Activated naive CD4-positive, alpha-beta T cell treated with anti-CD3 and anti-CD28 coated beads, Interleukin-2, amount 50 U/mL, for 72 hours (primary cell): ENCODE measurements around the gene ARHGEF25. TPM values are rescaled to one million over a fixed set of nuclear protein-coding genes. Genes with fewer than 3 reads are reported as not detected.
"Not testable (repeated sequence)": the region's sequence is repeated elsewhere in the genome, so short reads cannot be mapped to it uniquely, and the experiment has no call there.

Experiments used
- ATAC-seq, 2 donors: fragments of 150-1000 bp; cut with Tn5 transposase; 2 replicates each; pipeline ENCODE4 v1.10.0; 2021; ENCODE audit warnings: mild to moderate bottlenecking in 2 of 2, moderate library complexity in 2 of 2
- DNase-seq, 2 donors: peaks; one replicate each; pipeline ENCODE4 v3.0.0; 2021 to 2022; ENCODE audit warnings: low spot score in 2 of 2
- H3K27ac Mint-ChIP-seq, 2 donors: one replicate each; pipeline ENCODE4 v1.8.0; 2022; ENCODE audit warnings: mild to moderate bottlenecking in 2 of 2, mixed read lengths in 2 of 2
- H3K36me3 Mint-ChIP-seq, 2 donors: one replicate each; pipeline ENCODE4 v1.8.0; 2022; ENCODE audit warnings: mixed read lengths in 2 of 2
- H3K9me3 Mint-ChIP-seq, 2 donors: one replicate each; pipeline ENCODE4 v1.8.0; 2022; ENCODE audit warnings: mixed read lengths in 2 of 2
- total RNA-seq, 2 donors: library from RNA; stranded (reverse); gene quantifications; one replicate each; pipeline ENCODE4 v1.2.3, GENCODE V29; 2022

Gene ARHGEF25
- total RNA-seq, 2 donors from 2014 or later = 0.68 to 4.8 TPM

GRCh38 chr12:57613427-57614109 is 2.3 kb downstream of the ARHGEF25 start:
- H3K27ac Mint-ChIP-seq = no peak overlapping the region
- H3K36me3 Mint-ChIP-seq = no peaks in the 10 kb centered on the region
- no peaks in the 10 kb centered on the region for H3K9me3 Mint-ChIP-seq
- ATAC-seq (no peak), DNase-seq (peak in 1 of 2 donors; percentile 39)

DNA sequence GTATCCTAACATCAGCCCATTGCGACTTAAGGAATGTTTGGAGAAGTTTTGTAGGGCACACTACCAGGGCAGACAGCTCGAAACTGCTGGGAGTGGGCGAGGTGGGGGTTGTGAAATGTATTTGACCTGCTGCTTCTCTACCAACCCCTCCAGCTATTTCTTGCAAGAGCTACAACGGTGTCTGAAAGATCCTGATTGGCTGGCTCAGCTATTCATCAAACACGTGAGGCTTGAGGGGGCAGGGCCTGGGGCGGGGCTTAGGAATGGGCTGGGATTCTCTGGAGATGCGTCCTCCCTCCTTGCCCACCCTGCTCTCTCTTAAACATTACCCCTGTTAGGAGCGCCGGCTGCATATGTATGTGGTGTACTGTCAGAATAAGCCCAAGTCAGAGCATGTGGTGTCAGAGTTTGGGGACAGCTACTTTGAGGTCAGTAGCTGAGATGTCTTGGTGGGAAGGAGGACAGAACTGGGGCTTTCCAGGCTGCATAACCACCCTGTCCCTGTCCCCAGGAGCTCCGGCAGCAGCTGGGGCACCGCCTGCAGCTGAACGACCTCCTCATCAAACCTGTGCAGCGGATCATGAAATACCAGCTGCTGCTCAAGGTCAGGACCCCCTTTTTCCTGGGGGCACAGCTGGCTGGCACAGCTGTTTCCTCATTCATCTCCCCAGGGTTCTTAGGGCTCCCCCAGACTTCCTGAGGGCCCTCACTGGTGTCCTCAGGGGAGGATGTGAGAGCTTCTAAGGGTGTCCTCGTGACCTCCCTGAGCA is 3.1 kb downstream of the ARHGEF25 start:
- no peaks in the 10 kb centered on the region for H3K9me3 Mint-ChIP-seq
- ATAC-seq = peak in 1 of 2 donors; percentile 29
- H3K36me3 Mint-ChIP-seq = no peaks in the 10 kb centered on the region
- no peak overlapping the region for H3K27ac Mint-ChIP-seq
- DNase-seq = peak in 1 of 2 donors; percentile 43

GRCh38 chr12:57614948-57615500 is 3.8 kb downstream of the ARHGEF25 start:
- no peaks in the 10 kb centered on the region for H3K36me3 Mint-ChIP-seq
- no peaks in the 10 kb centered on the region for H3K9me3 Mint-ChIP-seq
- no peak overlapping the region for H3K27ac Mint-ChIP-seq
- DNase-seq (peak in 1 of 2 donors; percentile 30), ATAC-seq (no peak)

- ATAC-seq (no peak), DNase-seq (no peak)
- H3K9me3 Mint-ChIP-seq = no peaks in the 10 kb centered on the region
- no peak overlapping the region for H3K27ac Mint-ChIP-seq
- H3K36me3 Mint-ChIP-seq = peaks cover 0 to 2% of the 10 kb centered on the region in 2 donors
Observed at GRCh38 chr12:57615637-57616036, 4.4 kb downstream of the ARHGEF25 start.

DNA sequence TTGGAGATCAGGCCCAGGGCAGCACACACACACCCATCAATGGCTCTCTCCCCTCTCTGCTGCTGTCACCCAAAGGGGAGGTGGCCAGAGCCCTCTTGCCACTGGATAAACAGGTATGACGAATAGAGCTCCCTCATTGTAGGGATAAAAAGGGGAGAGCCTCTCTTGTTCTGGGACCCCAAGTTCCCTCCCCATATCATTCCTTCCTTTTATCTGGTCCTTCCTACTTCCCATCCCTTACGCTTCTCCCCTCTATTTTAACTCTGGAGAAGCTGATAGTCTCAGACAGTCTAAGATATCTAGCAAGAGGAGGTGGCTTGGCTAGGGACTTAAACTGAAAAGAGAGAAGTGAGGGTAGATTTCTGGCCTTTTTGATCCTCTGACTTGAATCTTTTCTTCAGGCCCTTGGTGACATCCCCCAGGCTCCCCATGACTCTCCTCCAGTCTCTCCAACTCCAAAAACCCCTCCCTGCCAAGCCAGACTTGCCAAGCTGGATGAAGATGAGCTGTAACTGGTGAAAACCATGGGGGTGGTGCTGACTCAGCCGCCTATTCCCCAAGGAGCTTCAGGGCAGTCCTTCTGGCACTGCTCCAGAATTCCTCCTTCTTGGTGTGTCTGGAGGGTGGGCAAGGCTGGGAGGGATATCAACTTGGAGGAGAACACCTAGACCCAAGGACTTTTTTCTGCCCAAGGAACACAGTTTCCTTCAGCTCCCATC is 5.3 kb downstream of the ARHGEF25 start:
- H3K9me3 Mint-ChIP-seq = no peaks in the 10 kb centered on the region
- no peak for DNase-seq
- no peak for ATAC-seq
- H3K36me3 Mint-ChIP-seq = peaks cover 0 to 4% of the 10 kb centered on the region in 2 donors
- no peak overlapping the region for H3K27ac Mint-ChIP-seq

- Mint-ChIP-seq H3K27ac (no peak overlapping the region), H3K9me3 (no peaks in the 10 kb centered on the region), H3K36me3 (peaks cover 0 to 4% of the 10 kb centered on the region in 2 donors)
- DNase-seq (no peak), ATAC-seq (no peak)
Observed at GRCh38 chr12:57617942-57618341, 6.7 kb downstream of the ARHGEF25 start.

- not testable (repeated sequence) for ATAC-seq, DNase-seq, H3K36me3 Mint-ChIP-seq, H3K9me3 Mint-ChIP-seq, H3K27ac Mint-ChIP-seq
Observed at GRCh38 chr12:57618431-57618830, 7.2 kb downstream of the ARHGEF25 start.

DNA sequence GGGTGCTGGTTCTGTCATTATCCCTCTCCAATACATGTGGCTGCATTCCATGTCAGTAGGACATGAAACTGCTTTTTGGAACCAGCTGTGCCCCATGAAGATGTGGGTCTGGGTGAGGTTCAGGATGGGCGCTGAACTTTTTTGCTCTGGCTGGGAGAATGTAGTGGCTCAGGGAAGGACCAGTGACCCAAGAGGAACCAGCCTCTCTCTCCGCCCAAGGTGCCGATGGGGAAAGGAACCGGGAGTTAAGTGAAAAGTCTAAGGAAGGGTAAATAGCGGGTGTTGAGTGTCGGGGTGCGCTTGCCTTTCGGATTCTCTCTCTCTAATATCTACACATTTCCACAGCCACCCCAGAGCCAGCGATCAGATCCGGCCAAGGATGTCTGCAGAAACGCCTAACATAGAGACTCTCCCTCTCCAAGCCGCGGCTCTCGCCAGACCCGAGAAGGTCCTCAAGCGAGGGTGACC is 7.8 kb downstream of the ARHGEF25 start:
- Mint-ChIP-seq H3K27ac (no peak overlapping the region), H3K9me3 (no peaks in the 10 kb centered on the region), H3K36me3 (peaks cover 0 to 4% of the 10 kb centered on the region in 2 donors)
- ATAC-seq = no peak
- no peak for DNase-seq

GRCh38 chr12:57619434-57620244 is 8.4 kb downstream of the ARHGEF25 start:
- no peak for DNase-seq
- H3K36me3 Mint-ChIP-seq = peaks cover 0 to 4% of the 10 kb centered on the region in 2 donors
- H3K27ac Mint-ChIP-seq = no peak overlapping the region
- H3K9me3 Mint-ChIP-seq = no peaks in the 10 kb centered on the region
- ATAC-seq = peak; percentile 27 to 36

GRCh38 chr12:57620245-57620935 is 9.2 kb downstream of the ARHGEF25 start:
- ATAC-seq (no peak), DNase-seq (no peak)
- Mint-ChIP-seq H3K36me3 (peaks cover 0 to 4% of the 10 kb centered on the region in 2 donors), H3K9me3 (no peaks in the 10 kb centered on the region), H3K27ac (no peak overlapping the region)

DNA sequence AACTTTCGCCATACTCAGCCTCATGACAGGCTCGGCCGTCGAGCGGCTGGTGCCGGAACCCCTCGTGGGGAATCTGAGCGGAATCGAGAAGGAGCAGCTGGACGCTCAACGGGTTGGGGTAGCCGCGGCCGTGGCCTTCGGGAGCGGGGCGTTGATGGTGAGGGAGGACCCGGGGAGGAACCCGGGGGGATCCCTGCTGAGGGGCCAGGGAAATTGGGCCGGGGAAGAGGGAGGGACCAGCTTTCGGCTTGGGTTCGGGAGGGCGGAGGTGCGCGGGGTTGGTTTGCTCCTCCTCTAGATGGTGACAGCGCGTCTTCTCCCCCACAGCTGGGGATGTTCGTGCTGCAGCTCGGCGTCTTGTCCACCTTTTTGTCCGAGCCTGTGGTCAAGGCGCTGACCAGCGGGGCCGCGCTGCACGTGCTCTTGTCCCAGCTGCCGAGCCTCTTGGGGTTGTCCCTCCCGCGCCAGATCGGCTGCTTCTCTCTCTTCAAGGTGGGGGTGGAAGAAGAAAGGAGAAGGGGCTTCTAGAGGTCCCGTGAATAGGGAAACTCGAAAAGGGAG is 9.8 kb downstream of the ARHGEF25 start:
- ATAC-seq (peak in 1 of 2 donors; percentile 20), DNase-seq (no peak)
- no peaks in the 10 kb centered on the region for H3K9me3 Mint-ChIP-seq
- peaks cover 0 to 4% of the 10 kb centered on the region in 2 donors for H3K36me3 Mint-ChIP-seq
- H3K27ac Mint-ChIP-seq = no peak overlapping the region

DNA sequence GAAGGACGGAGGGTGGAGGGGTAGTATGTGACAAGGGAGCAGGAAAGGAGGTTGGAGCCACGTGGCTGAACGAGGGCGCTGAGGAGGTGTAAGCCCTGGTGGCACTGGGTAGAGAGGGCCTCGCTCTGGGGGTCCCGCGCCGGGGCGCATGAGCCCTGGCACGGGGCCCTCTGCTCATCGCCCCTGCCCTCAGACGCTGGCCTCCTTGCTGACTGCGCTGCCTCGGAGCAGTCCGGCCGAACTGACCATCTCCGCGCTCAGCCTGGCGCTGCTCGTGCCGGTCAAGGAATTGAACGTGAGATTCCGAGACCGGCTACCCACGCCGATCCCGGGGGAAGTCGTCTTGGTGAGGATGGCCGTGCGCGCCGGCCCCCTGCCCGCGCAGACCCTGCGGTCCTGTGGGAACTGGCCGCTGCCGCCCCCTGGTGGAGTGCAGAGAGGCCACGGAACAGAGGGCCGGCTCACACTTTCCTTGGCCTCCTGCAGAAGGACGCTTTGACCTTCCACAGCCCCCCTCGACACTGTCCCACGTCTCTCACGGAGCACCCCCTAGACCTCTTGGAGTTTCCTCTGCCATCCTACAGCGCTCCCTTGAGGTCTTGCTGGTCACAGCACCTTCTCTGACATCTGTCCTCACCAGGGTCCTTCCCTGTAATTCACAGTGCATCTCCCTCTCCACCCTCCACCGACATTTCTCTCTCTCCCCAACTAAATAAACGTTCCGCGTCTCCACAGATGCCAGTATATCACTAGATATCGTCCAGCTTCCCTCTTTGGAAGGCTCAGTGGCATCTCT is 10.5 kb downstream of the ARHGEF25 start:
- no peaks in the 10 kb centered on the region for H3K9me3 Mint-ChIP-seq
- DNase-seq = peak in 1 of 2 donors; percentile 71
- peak; percentile 86 to 89 for ATAC-seq
- peaks cover 0 to 4% of the 10 kb centered on the region in 2 donors for H3K36me3 Mint-ChIP-seq
- H3K27ac Mint-ChIP-seq = no peak overlapping the region

- no peak for ATAC-seq
- no peaks in the 10 kb centered on the region for H3K9me3 Mint-ChIP-seq
- peak in 1 of 2 donors; percentile 2 for DNase-seq
- no peak overlapping the region for H3K27ac Mint-ChIP-seq
- H3K36me3 Mint-ChIP-seq = peaks cover 0 to 4% of the 10 kb centered on the region in 2 donors
Observed at GRCh38 chr12:57622293-57623245, 11.3 kb downstream of the ARHGEF25 start.

DNA sequence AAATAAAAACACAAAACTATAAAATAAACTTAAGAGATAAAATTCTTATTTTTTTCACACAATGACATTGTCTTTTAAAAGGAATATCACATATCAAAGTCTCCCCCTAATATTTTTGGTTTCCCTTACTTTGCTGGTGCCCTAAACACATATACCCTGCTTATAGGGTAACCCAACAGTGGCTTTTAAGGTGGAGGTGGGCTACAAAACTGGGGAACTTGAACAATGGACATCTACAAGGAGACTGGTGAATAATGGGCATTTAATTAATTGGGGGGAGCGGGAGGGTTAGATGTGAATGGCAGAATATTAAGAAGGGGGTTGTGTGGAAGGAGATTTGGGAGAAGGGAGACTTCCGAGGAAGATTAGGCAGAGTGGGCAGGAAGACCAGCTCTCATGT is 12.2 kb downstream of the ARHGEF25 start:
- peaks cover 0 to 4% of the 10 kb centered on the region in 2 donors for H3K36me3 Mint-ChIP-seq

More for the DNA sequence above, 12.2 kb downstream of the ARHGEF25 start:
- DNase-seq (peak in 1 of 2 donors; percentile 1), ATAC-seq (no peak)
- Mint-ChIP-seq H3K27ac (no peak overlapping the region), H3K9me3 (no peaks in the 10 kb centered on the region)
